Mesenchymal stem cell (in vitro differentiated cells and primary cell): Measurements from ENCODE around the gene ZCCHC7.

ENCODE experiments used
- DNase-seq: peaks from one replicate; pipeline ENCODE4 v3.0.0-alpha.2; 2013
- H2AFZ ChIP-seq: one replicate; pipeline ENCODE4 v1.6.1; 2013; ENCODE audit warnings: low read depth, mild to moderate bottlenecking, control low read depth, inconsistent platforms, low read length, moderate library complexity
- H2AK5ac ChIP-seq: 2 replicates; pipeline ENCODE4 v1.6.1; 2013; ENCODE audit warnings: low read length, moderate library complexity, mild to moderate bottlenecking, inconsistent platforms; ENCODE audit not compliant: severe bottlenecking
- H2BK120ac ChIP-seq: one replicate; pipeline ENCODE4 v1.6.1; 2013; ENCODE audit warnings: low read depth, mild to moderate bottlenecking, inconsistent platforms, low read length, moderate library complexity
- H2BK12ac ChIP-seq, 2 experiments: one replicate each; pipeline ENCODE4 v1.6.1; 2013; ENCODE audit warnings: inconsistent platforms in 2 of 2, low read length in 2 of 2, mild to moderate bottlenecking in 2 of 2, moderate library complexity in 2 of 2, control low read depth in 1 of 2
- H2BK15ac ChIP-seq: one replicate; pipeline ENCODE4 v1.6.1; 2013; ENCODE audit warnings: mild to moderate bottlenecking, low read depth, inconsistent platforms; ENCODE audit not compliant: poor library complexity, severe bottlenecking
- H2BK5ac ChIP-seq: 2 replicates; pipeline ENCODE4 v1.6.1; 2013; ENCODE audit warnings: low read depth, mild to moderate bottlenecking, low read length, control low read depth, inconsistent platforms; ENCODE audit not compliant: poor library complexity, severe bottlenecking
- H3K14ac ChIP-seq, 2 experiments: one replicate each; pipeline ENCODE4 v1.6.1; 2013; ENCODE audit warnings: inconsistent platforms in 2 of 2, low read length in 2 of 2, control low read depth in 1 of 2, mild to moderate bottlenecking in 1 of 2, moderate library complexity in 1 of 2
- H3K18ac ChIP-seq, 2 experiments: one replicate each; pipeline ENCODE4 v1.6.1; 2013; ENCODE audit warnings: inconsistent platforms in 2 of 2, low read length in 2 of 2, control low read depth in 1 of 2, low read depth in 1 of 2, mild to moderate bottlenecking in 1 of 2
- H3K23ac ChIP-seq, 2 experiments: one replicate each; pipeline ENCODE4 v1.6.1; 2013; ENCODE audit warnings: inconsistent platforms in 2 of 2, low read length in 2 of 2, mild to moderate bottlenecking in 2 of 2, moderate library complexity in 2 of 2, control low read depth in 1 of 2
- H3K27ac ChIP-seq: 2 replicates; pipeline ENCODE4 v1.5.1; 2013; ENCODE audit warnings: mild to moderate bottlenecking, moderate library complexity, low read length, control low read depth, inconsistent platforms; ENCODE audit not compliant: poor library complexity, severe bottlenecking
- H3K27me3 ChIP-seq, 2 experiments: 2 replicates each; pipeline versions ENCODE4 v1.6.1 to v1.7.0; 2013; ENCODE audit warnings: low read length in 2 of 2, mild to moderate bottlenecking in 2 of 2, moderate library complexity in 2 of 2, control low read depth in 1 of 2, inconsistent platforms in 1 of 2; ENCODE audit not compliant: control insufficient read depth in 1 of 2, insufficient read depth in 1 of 2
- H3K36me3 ChIP-seq, 2 experiments: 2 replicates each; pipeline versions ENCODE4 v1.6.1 to v1.7.0; 2013; ENCODE audit warnings: low read length in 2 of 2, control low read depth in 1 of 2, inconsistent platforms in 1 of 2, low read depth in 1 of 2, mild to moderate bottlenecking in 1 of 2; ENCODE audit not compliant: insufficient read depth in 2 of 2, control insufficient read depth in 1 of 2
- H3K4ac ChIP-seq, 2 experiments: one replicate each; pipeline ENCODE4 v1.6.1; 2013; ENCODE audit warnings: inconsistent platforms in 2 of 2, low read length in 2 of 2, mild to moderate bottlenecking in 2 of 2, moderate library complexity in 2 of 2, control low read depth in 1 of 2, low read depth in 1 of 2
- H3K4me1 ChIP-seq: 2 replicates; pipeline ENCODE4 v1.6.1; 2013; ENCODE audit warnings: low read depth, low read length, control low read depth; ENCODE audit not compliant: control insufficient read depth, insufficient read depth
- H3K4me2 ChIP-seq: 2 replicates; pipeline ENCODE4 v1.6.1; 2013; ENCODE audit warnings: low read length, mild to moderate bottlenecking, inconsistent platforms; ENCODE audit not compliant: poor library complexity, severe bottlenecking
- H3K4me3 ChIP-seq, 2 experiments: 2 replicates each; pipeline versions ENCODE4 v1.5.1 to v1.7.0; 2013; ENCODE audit warnings: low read length in 2 of 2, mild to moderate bottlenecking in 2 of 2, control low read depth in 1 of 2, low read depth in 1 of 2; ENCODE audit not compliant: insufficient read depth in 1 of 2
- H3K79me1 ChIP-seq: replicated peaks from 2 replicates; pipeline ENCODE4 v1.6.1; 2013; ENCODE audit warnings: mild to moderate bottlenecking, control low read depth, low read length, inconsistent platforms; ENCODE audit not compliant: poor library complexity, severe bottlenecking
- H3K9ac ChIP-seq: 2 replicates; pipeline ENCODE4 v1.7.0; 2013; ENCODE audit warnings: mild to moderate bottlenecking, low read length, moderate library complexity
- H3K9me3 ChIP-seq: 2 replicates; pipeline ENCODE4 v1.7.0; 2013; ENCODE audit warnings: mild to moderate bottlenecking, low read length; ENCODE audit not compliant: control insufficient read depth
- H4K8ac ChIP-seq: one replicate; pipeline ENCODE4 v1.6.1; 2013; ENCODE audit warnings: inconsistent platforms, mild to moderate bottlenecking, low read length, moderate library complexity
- H4K91ac ChIP-seq: one replicate; pipeline ENCODE4 v1.6.1; 2013; ENCODE audit warnings: mild to moderate bottlenecking, low read length, inconsistent platforms
- WGBS: methylation state at CpG from one replicate; pipeline ENCODE4 v1.1.7; 2013; ENCODE audit warnings: mixed read lengths; 5-methylcytosine and 5-hydroxymethylcytosine counted together

ZCCHC7 gene

GRCh38 chr9:37155601-37156000, 35.2 kb downstream of the ZCCHC7 start:
- no CpG with 5 or more reads among the region's 2 CpGs for WGBS
- H3K23ac ChIP-seq = no peak overlapping the region
- no peak overlapping the region for H3K14ac ChIP-seq
- H3K79me1 ChIP-seq = peaks cover 22% of the 10 kb centered on the region
- no peak overlapping the region for H3K27ac ChIP-seq
- no peak overlapping the region for H2BK12ac ChIP-seq
- no peak overlapping the region for H4K91ac ChIP-seq
- H3K9ac ChIP-seq = no peak overlapping the region
- no peak overlapping the region for H2BK15ac ChIP-seq
- H4K8ac ChIP-seq = no peak overlapping the region
- H3K36me3 ChIP-seq = peaks cover 12 to 30% of the 10 kb centered on the region in 2 experiments
- H3K4me3 ChIP-seq = no peak overlapping the region
- no peak overlapping the region for H2BK5ac ChIP-seq
- H3K4ac ChIP-seq = no peak overlapping the region
- no peak overlapping the region for H3K4me2 ChIP-seq
- no peak overlapping the region for H2AK5ac ChIP-seq
- no peaks in the 10 kb centered on the region for H3K4me1 ChIP-seq
- no peak overlapping the region for H2BK120ac ChIP-seq
- no peaks in the 10 kb centered on the region for H3K9me3 ChIP-seq
- H3K18ac ChIP-seq = no peak overlapping the region
- H2AFZ ChIP-seq = no peak overlapping the region
- no peaks in the 10 kb centered on the region for H3K27me3 ChIP-seq
- DNase-seq = no peak

- Histone ChIP-seq H4K91ac (no peak overlapping the region), H2AFZ (no peak overlapping the region), H3K4ac (no peak overlapping the region), H3K4me3 (no peak overlapping the region), H2BK5ac (no peak overlapping the region), H3K27ac (no peak overlapping the region), H3K79me1 (peaks cover 24% of the 10 kb centered on the region), H3K4me2 (no peak overlapping the region), H3K9me3 (no peaks in the 10 kb centered on the region), H3K9ac (no peak overlapping the region), H3K18ac (no peak overlapping the region), H4K8ac (no peak overlapping the region), H2AK5ac (no peak overlapping the region), H3K36me3 (peaks cover 15 to 33% of the 10 kb centered on the region in 2 experiments), H3K23ac (no peak overlapping the region), H2BK120ac (no peak overlapping the region), H3K4me1 (no peaks in the 10 kb centered on the region), H3K27me3 (no peaks in the 10 kb centered on the region), H2BK12ac (no peak overlapping the region), H3K14ac (no peak overlapping the region), H2BK15ac (no peak overlapping the region)
- no peak for DNase-seq
- WGBS = 91% methylated on average over 5 of the region's 6 CpGs
Observed at GRCh38 chr9:37156205-37156604, 35.8 kb downstream of the ZCCHC7 start.

GRCh38 chr9:37156781-37157356, 36.5 kb downstream of the ZCCHC7 start:
- Histone ChIP-seq H3K9ac (no peak overlapping the region), H3K9me3 (no peaks in the 10 kb centered on the region), H4K91ac (no peak overlapping the region), H3K18ac (no peak overlapping the region), H3K23ac (no peak overlapping the region), H2AK5ac (no peak overlapping the region), H2BK15ac (no peak overlapping the region), H3K4me2 (no peak overlapping the region), H3K4ac (no peak overlapping the region), H3K36me3 (peaks cover 15 to 38% of the 10 kb centered on the region in 2 experiments), H3K14ac (no peak overlapping the region), H2BK12ac (no peak overlapping the region), H4K8ac (no peak overlapping the region), H3K27me3 (no peaks in the 10 kb centered on the region), H3K79me1 (peaks cover 24% of the 10 kb centered on the region), H3K4me3 (no peak overlapping the region), H2BK120ac (no peak overlapping the region), H3K4me1 (no peaks in the 10 kb centered on the region), H2BK5ac (no peak overlapping the region), H3K27ac (no peak overlapping the region), H2AFZ (no peak overlapping the region)
- DNase-seq = peak; percentile 38
- WGBS = 68% methylated on average over 4 of the region's 4 CpGs

- H3K4me1 ChIP-seq = no peaks in the 10 kb centered on the region
- no peak overlapping the region for H2AFZ ChIP-seq
- H2BK5ac ChIP-seq = no peak overlapping the region
- H4K8ac ChIP-seq = no peak overlapping the region
- no peak overlapping the region for H3K14ac ChIP-seq
- H3K36me3 ChIP-seq = peaks cover 18 to 43% of the 10 kb centered on the region in 2 experiments
- H3K9me3 ChIP-seq = no peaks in the 10 kb centered on the region
- H2AK5ac ChIP-seq = no peak overlapping the region
- no peak overlapping the region for H2BK15ac ChIP-seq
- H3K27ac ChIP-seq = no peak overlapping the region
- no peak for DNase-seq
- H3K4ac ChIP-seq = no peak overlapping the region
- WGBS = 98% methylated on average over 3 of the region's 4 CpGs
- peaks cover 24% of the 10 kb centered on the region for H3K79me1 ChIP-seq
- H3K4me2 ChIP-seq = no peak overlapping the region
- H3K4me3 ChIP-seq = no peak overlapping the region
- H4K91ac ChIP-seq = no peak overlapping the region
- H3K9ac ChIP-seq = no peak overlapping the region
- no peak overlapping the region for H2BK12ac ChIP-seq
- no peaks in the 10 kb centered on the region for H3K27me3 ChIP-seq
- no peak overlapping the region for H3K18ac ChIP-seq
- no peak overlapping the region for H2BK120ac ChIP-seq
- H3K23ac ChIP-seq = no peak overlapping the region
Observed at GRCh38 chr9:37157726-37158377, 37.5 kb downstream of the ZCCHC7 start.
